Germinal center (tissue), 1 donor: ENCODE data around the gene SORBS2.

ENCODE experiments used
- DNase-seq: peaks from one replicate; pipeline ENCODE4 v3.0.0; 2012; ENCODE audit warnings: mixed read lengths, low spot score

SORBS2 gene

GRCh38 chr4:185772391-185773093 lies 39.5 kb downstream of the SORBS2 start:
- no peak for DNase-seq

- DNase-seq, result no peak
Observed at GRCh38 chr4:185771711-185772390, 40.1 kb downstream of the SORBS2 start.

- no peak for DNase-seq
Observed at GRCh38 chr4:185767528-185767927, 44.5 kb downstream of the SORBS2 start.

- no peak for DNase-seq
Observed at GRCh38 chr4:185764876-185765275, 47.1 kb downstream of the SORBS2 start.

- DNase-seq, result no peak
Observed at GRCh38 chr4:185761352-185762235, 50.4 kb downstream of the SORBS2 start.

GRCh38 chr4:185758807-185759206 lies 53.2 kb downstream of the SORBS2 start:
- no peak for DNase-seq

GRCh38 chr4:185755451-185755850 lies 56.5 kb downstream of the SORBS2 start:
- no peak for DNase-seq

GRCh38 chr4:185754961-185755360 lies 57.0 kb downstream of the SORBS2 start:
- DNase-seq, result no peak

GRCh38 chr4:185752872-185753271 lies 59.1 kb downstream of the SORBS2 start:
- no peak for DNase-seq

- DNase-seq, result no peak
Observed at GRCh38 chr4:185749858-185750257, 62.1 kb downstream of the SORBS2 start.

- DNase-seq, result no peak
Observed at GRCh38 chr4:185748901-185749390, 63.0 kb downstream of the SORBS2 start.

GRCh38 chr4:185745891-185746290 lies 66.1 kb downstream of the SORBS2 start:
- no peak for DNase-seq

- no peak for DNase-seq
Observed at GRCh38 chr4:185744946-185745345, 67.0 kb downstream of the SORBS2 start.

- no peak for DNase-seq
Observed at GRCh38 chr4:185744488-185744862, 67.5 kb downstream of the SORBS2 start.

- DNase-seq, result no peak
Observed at GRCh38 chr4:185743722-185744487, 68.1 kb downstream of the SORBS2 start.

GRCh38 chr4:185742766-185743165 lies 69.2 kb downstream of the SORBS2 start:
- no peak for DNase-seq

- no peak for DNase-seq
Observed at GRCh38 chr4:185741795-185742194, 70.2 kb downstream of the SORBS2 start.

GRCh38 chr4:185740471-185740873 lies 71.5 kb downstream of the SORBS2 start:
- no peak for DNase-seq

GRCh38 chr4:185738820-185739219 lies 73.2 kb downstream of the SORBS2 start:
- DNase-seq, result no peak

GRCh38 chr4:185738038-185738552 lies 73.9 kb downstream of the SORBS2 start:
- no peak for DNase-seq

GRCh38 chr4:185737489-185738037 lies 74.4 kb downstream of the SORBS2 start:
- DNase-seq, result no peak
